Measurements from ENCODE around the gene VENTX.

VENTX gene

DNA sequence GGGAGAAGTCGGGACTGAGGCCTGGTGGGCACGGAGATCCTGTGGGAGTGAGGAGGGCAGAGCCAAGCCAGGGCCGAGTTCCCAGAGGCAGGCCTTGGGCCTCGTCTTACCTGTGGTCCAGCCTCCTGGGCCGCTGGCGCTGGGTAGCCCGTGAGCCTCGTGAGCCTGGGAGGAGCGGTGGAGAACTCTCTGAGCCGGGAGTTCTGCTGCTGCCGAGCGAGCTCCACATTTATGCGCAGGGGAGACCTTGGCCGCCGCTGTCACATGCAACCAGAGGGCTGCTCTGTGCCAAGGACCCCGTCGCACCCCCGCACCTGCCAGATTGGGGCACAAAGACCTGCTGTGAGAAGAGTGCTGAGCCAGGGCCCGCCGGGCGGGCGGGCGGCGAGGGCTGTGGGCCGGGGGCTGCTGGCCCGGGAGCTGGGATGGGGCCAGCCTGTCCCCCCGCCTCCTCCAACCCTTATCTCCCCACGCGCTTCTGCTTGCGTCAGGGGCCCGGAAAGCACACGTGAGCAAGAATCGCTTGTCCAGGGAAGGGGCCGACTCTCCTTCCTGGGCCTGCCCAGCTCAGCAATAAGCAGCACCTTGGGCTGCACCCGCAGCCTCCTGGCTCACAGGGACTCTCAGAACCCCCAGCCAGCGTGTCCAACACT, 10.2 kb downstream of the VENTX start:
- TF ChIP-seq, protein P1, sequence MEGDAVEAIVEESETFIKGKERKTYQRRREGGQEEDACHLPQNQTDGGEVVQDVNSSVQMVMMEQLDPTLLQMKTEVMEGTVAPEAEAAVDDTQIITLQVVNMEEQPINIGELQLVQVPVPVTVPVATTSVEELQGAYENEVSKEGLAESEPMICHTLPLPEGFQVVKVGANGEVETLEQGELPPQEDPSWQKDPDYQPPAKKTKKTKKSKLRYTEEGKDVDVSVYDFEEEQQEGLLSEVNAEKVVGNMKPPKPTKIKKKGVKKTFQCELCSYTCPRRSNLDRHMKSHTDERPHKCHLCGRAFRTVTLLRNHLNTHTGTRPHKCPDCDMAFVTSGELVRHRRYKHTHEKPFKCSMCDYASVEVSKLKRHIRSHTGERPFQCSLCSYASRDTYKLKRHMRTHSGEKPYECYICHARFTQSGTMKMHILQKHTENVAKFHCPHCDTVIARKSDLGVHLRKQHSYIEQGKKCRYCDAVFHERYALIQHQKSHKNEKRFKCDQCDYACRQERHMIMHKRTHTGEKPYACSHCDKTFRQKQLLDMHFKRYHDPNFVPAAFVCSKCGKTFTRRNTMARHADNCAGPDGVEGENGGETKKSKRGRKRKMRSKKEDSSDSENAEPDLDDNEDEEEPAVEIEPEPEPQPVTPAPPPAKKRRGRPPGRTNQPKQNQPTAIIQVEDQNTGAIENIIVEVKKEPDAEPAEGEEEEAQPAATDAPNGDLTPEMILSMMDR (conservative IDR thresholded peaks at IDR 0.05), result no peak
- TF ChIP-seq ZFX (IDR thresholded peaks at IDR 0.05), result no peak
- no peak overlapping the region for H3K27ac ChIP-seq

DNA sequence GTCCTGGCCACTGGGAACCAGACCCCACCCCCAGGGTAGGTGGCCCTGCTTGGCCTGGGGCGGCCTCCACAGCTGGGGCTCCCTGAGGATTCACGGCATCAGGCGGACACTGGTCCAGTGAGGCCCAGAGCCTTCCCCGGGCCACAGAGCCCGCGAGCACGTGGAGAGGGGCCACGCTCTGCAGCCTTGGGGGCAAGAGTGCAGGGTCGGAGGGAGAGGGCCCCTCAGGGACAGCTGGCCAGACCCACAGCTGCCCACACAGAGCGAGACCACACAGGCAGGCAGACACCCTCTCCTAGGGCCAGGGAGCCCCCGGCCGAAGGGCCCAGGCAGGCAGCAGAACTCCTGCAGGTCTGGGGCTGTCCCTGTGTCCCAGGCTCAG, 10.7 kb downstream of the VENTX start:
- no peak overlapping the region for H3K27ac ChIP-seq
- TF ChIP-seq, protein P1 (conservative IDR thresholded peaks at IDR 0.05), result no peak
- TF ChIP-seq ZFX (IDR thresholded peaks at IDR 0.05), result no peak

DNA sequence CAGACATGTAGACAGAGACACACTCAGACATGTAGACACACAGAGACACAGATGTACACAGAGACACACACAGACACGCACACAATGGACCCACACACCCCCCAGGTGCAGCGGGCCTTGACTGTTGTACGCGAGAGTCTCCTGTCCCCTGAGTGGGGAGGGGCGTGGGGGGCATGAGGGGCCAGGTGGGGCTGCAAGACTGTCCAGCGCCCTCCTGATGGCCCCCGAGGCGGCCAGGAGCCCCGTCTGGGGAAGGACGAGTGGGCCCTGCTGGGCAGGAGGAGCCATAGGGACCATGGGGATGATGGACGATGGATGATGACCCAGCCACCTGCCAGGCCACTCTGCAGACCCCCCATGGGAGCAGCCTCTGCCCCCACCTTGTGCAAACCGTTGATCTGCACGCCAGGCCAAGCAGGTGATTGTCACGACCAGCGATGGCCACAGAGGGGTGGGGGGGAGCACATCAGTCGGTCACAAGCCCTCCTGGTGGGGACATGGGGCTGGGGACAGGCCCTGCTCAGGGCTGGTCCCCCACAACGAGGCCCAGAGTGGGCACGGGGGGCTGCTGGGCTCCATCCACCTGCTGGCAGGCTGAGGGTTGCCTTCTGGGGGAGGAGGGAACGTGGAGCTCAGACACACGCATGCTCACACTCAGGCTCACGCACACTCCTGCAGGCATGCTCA, 11.6 kb downstream of the VENTX start:
- no peak for TF ChIP-seq ZFX (IDR thresholded peaks at IDR 0.05)
- TF ChIP-seq, protein P1 (conservative IDR thresholded peaks at IDR 0.05), result no peak
- no peak overlapping the region for H3K27ac ChIP-seq

DNA sequence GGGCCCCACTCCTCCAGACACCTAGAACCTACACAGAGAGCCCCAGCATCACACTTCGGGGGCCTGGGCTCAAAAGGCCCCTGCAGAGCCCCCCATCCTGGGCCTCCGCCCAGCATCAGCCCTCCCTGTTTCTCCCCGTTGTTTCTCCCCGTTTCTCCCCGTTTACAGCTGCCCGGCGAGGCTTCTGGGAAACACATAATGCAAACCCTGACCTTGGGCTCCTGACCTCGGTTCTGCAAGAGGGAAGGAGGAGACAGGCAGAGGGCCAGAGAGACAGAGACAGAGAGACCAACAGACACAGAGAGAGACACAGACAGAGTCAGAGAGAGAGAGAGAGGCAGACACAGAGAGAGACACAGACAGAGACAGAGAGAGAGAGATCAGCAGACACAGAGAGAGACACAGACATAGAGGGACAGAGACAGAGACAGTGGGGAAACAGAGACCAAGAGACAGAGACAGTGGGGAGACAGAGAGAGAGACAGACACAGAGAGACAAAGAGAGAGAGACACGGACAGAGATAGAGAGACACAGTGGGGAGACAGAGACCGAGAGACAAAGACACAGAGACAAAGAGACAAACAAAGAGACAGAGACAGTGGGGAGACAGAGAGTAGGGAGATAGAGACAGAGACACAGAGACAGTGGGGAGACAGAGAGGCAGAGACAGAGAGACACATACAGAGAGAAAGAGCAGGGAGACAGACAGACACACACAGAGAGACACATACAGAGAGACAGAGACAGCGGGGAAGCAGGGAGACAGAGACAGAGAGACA, 12.5 kb downstream of the VENTX start:
- no peak for TF ChIP-seq ZFX (IDR thresholded peaks at IDR 0.05)
- TF ChIP-seq, protein P1 (conservative IDR thresholded peaks at IDR 0.05), result no peak
- no peak overlapping the region for H3K27ac ChIP-seq

DNA sequence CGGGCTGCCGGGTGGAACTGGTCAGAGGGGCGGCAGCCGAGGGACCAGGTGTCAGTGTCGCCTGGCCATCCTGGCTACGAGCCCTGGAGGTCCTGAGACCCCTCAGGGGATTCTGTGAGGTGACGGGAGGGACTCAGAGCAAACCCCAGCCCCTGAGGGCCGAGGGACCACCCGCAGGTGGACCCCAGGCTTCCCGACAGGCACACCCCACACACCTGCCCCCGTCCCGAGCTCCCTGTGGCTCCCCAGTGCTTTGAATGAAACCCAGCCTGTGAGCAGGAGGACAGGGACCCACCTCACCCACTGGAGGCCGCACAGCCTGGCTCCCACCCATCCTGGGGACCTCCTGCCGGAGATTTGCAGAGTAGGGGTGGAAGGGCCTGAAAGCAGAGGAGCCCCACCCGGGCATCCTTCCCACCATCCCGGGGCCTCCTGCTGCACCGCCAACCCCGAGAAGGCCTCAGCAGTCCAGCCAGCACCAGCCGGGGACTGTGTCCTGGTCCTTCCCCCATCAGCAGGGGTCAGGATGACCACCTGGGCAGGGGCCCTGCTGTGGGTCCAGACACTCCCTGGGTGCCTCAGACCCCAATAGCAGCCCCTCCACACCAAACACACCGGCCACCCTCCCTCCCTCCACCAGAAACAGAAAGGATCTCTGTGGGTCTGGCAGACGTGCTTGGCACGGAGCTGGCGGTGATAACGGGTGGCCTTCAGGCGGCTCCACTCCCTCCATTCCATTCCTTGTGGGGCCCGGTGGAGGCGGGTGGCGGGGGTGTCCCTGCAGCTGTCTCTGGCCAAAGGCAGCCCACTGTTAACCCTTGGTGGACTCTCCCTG, 13.9 kb downstream of the VENTX start:
- no peak for TF ChIP-seq ZFX (IDR thresholded peaks at IDR 0.05)
- TF ChIP-seq, protein P1 (conservative IDR thresholded peaks at IDR 0.05), result no peak
- H3K27ac ChIP-seq, result no peak overlapping the region

DNA sequence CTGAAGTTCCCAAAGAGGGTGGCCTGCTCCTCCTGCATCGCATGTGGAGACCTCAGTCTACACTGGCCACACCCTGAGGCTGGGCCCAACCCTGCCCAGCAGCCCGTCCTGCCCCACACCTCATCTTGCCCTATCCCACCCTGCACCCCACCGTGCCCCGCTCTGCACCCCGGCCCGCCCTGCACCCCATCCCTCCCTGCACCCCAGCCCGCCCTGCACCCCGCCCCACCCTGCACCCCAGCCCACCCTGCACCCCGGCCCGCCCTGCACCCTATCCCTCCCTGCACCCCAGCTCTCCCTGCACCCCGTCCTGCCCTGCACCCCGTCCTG, 14.5 kb downstream of the VENTX start:
- TF ChIP-seq, protein P1 (conservative IDR thresholded peaks at IDR 0.05), result no peak
- TF ChIP-seq ZFX (IDR thresholded peaks at IDR 0.05), result no peak
- no peak overlapping the region for H3K27ac ChIP-seq

Data from C4-2B (cell line).